WERI-Rb-1 (cell line): Measurements from ENCODE around the gene HSPA8.

Source experiments
- DNase-seq: peaks from one replicate; pipeline ENCODE4 v3.0.0-alpha.2; 2020
- H3K27ac ChIP-seq: fragments of 250-450 bp; sonication (Bioruptor Pico); 2 replicates; pipeline ENCODE4 v1.5.1; 2020; ENCODE audit warnings: mild to moderate bottlenecking, moderate library complexity
- H3K27me3 ChIP-seq: fragments of 250-450 bp; sonication (Bioruptor Pico); 2 replicates; pipeline ENCODE4 v1.5.1; 2021; ENCODE audit warnings: mild to moderate bottlenecking, low read depth, moderate library complexity; ENCODE audit not compliant: insufficient read depth, severe bottlenecking
- H3K36me3 ChIP-seq: fragments of 250-450 bp; sonication (Bioruptor Pico); 2 replicates; pipeline ENCODE4 v1.5.1; 2020; ENCODE audit warnings: mild to moderate bottlenecking, moderate library complexity
- H3K4me3 ChIP-seq: 2 replicates; pipeline ENCODE4 v1.5.1; 2011; ENCODE audit warnings: low read depth, mild to moderate bottlenecking, control low read depth, low read length
- H3K9me3 ChIP-seq: fragments of 250-450 bp; sonication (Bioruptor Pico); 2 replicates; pipeline ENCODE4 v1.5.1; 2021; ENCODE audit warnings: mild to moderate bottlenecking, moderate library complexity; ENCODE audit not compliant: severe bottlenecking
- TF ChIP-seq, protein P1 (sequence below): IDR thresholded peaks from 2 replicates; pipeline ENCODE4 v1.5.1; 2011; ENCODE audit warnings: low read depth, mild to moderate bottlenecking, control low read depth, inconsistent platforms, low read length

Gene HSPA8

DNA sequence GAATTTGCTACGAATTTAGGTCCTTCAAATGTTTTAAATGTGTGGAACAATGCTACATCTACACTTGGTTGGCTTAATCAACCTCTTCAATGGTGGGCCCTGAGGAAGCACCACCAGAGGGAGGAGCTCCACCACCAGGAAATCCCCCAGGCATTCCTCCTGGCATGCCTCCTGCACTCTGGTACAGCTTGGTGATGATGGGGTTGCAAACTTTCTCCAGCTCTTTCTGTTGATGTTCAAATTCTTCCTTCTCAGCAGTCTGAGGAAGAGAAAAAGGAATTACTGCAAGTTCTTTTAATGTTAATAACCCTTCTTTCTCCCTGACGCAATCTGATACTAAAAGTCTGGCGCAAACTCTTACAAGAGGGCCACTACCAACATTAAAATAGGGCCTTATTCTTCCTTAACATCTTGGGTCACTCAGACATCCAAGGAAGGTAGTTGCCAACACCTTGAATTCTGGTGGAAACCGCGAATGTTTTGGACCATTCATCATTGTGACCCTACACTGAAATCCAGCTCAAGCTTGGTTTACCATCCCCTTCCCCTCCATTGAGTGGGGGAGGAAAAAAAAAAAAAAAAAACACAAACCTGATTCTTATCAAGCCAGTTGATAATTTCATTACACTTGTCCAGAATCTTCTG, 4.2 kb downstream of the HSPA8 start:
- Histone ChIP-seq H3K27me3 (no peaks in the 10 kb centered on the region), H3K9me3 (no peaks in the 10 kb centered on the region), H3K4me3 (no peak overlapping the region), H3K36me3 (peaks cover 90% of the 10 kb centered on the region), H3K27ac (no peak overlapping the region)
- DNase-seq = no peak
- TF ChIP-seq, protein P1, sequence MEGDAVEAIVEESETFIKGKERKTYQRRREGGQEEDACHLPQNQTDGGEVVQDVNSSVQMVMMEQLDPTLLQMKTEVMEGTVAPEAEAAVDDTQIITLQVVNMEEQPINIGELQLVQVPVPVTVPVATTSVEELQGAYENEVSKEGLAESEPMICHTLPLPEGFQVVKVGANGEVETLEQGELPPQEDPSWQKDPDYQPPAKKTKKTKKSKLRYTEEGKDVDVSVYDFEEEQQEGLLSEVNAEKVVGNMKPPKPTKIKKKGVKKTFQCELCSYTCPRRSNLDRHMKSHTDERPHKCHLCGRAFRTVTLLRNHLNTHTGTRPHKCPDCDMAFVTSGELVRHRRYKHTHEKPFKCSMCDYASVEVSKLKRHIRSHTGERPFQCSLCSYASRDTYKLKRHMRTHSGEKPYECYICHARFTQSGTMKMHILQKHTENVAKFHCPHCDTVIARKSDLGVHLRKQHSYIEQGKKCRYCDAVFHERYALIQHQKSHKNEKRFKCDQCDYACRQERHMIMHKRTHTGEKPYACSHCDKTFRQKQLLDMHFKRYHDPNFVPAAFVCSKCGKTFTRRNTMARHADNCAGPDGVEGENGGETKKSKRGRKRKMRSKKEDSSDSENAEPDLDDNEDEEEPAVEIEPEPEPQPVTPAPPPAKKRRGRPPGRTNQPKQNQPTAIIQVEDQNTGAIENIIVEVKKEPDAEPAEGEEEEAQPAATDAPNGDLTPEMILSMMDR = no peak

DNA sequence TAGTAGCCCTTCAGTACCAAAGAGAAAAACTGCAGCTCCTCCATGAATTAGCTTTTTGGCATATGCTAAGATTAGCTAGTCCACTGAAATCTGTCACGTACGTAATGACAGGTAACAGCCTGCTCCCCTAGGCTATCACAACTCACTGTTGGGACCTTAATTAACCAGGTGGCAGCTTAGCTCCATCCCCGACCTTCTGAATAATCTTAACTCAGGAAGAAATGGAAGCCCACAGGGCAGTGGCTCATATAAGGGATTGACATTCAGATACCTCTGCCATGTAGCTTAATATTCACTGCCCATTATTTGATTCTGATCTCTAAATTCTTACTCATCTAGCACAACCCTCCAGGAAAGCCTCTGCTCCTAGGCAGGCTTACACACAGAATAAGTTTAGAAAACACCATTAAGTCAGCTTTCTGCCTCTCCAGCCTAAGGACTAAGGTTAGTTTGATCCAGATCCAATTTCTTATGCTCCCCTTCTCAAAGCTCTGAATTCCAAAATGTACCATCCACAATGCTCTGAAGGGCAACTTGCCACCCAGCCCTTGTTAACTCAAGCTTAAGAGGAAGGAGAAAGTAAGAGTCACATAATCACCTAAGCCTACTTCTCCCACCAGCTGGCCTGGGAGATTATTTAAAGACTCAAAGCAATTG, 5.0 kb downstream of the HSPA8 start:
- peaks cover 92% of the 10 kb centered on the region for H3K36me3 ChIP-seq
- no peak overlapping the region for H3K4me3 ChIP-seq

DNA sequence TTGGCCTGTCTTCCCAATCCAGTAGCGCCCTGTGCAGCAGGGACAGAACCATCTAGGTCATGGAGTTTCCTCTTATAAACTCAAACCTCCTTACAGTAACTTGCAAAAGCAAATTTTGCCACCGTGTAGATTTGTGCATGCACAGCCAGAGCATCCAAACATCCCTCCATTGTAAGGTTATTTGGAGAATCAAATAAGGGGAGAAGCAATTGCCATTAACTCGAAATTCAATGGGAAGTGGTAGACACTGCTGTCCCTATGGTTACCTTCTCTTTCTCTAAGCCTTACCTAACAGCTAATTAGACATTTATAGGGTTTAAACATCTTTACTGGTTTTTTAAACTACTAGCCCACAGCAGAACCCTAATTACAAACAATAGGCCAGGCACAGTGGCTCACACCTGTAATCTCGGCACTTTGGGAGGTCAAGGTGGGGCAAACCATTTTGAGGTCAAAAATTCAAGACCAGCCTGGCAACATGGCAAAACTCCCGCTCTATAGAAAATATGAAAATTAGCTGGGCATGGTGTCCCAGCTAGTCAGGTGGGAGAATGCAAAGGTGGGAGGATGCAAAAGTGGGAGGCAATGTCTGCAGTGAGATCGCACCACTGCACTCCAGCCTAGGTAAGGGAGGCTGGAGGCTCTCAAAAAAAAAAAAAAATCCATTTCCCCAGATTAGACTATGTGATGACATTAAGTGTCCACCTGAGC, 6.6 kb downstream of the HSPA8 start:
- TF ChIP-seq, protein P1 = no peak
- Histone ChIP-seq H3K4me3 (no peak overlapping the region), H3K27me3 (no peaks in the 10 kb centered on the region), H3K9me3 (no peaks in the 10 kb centered on the region), H3K27ac (no peak overlapping the region), H3K36me3 (peaks cover 76% of the 10 kb centered on the region)
- DNase-seq = no peak

More for the DNA sequence above, 5.0 kb downstream of the HSPA8 start:
- Histone ChIP-seq H3K27ac (peak overlapping the region; percentile 20; the same call in 1 of the 2 replicates), H3K27me3 (no peaks in the 10 kb centered on the region), H3K9me3 (no peaks in the 10 kb centered on the region)
- TF ChIP-seq, protein P1 = no peak
- peak; percentile 38 for DNase-seq

DNA sequence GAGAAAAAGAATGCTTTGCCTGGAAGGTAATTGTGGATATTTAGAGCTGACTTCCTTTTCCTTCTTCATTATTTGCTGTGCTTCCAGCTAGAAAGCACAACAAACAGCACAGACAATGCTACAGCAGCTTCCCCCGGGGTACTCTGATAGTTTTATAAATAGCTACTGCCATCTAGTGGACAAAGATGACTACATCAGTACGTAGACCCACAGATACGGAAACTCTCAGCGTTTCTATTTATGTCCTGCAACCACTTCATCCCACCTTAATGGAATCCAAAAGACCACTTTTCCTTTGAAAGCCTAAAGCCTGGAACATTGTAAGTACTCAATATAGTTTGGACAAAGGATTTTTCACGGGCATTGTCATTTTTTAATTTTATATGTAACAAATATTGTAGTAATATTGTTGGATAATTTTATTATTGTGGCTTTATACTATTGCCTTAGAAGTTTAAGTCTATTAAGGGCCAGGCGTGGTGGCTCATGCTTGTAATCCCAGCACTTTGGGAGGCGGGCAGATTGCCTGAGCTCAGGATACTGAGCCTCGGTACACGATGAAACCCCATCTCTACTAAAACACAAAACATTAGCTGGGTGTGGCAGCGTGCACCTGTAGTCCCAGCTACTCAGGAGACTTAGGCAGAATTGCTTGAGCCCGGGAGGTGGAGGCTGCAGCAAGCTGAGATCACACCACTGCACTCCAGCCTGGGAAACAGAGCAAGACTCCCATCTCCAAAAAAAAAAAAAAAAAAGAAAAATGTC, 7.5 kb downstream of the HSPA8 start:
- no peaks in the 10 kb centered on the region for H3K27me3 ChIP-seq
- H3K9me3 ChIP-seq = no peaks in the 10 kb centered on the region
- no peak overlapping the region; the same call in 1 of the 2 replicates for H3K27ac ChIP-seq
- peak; percentile 23 for DNase-seq
- TF ChIP-seq, protein P1 = peak; percentile 60
- no peak overlapping the region for H3K4me3 ChIP-seq
- peaks cover 68% of the 10 kb centered on the region for H3K36me3 ChIP-seq

DNA sequence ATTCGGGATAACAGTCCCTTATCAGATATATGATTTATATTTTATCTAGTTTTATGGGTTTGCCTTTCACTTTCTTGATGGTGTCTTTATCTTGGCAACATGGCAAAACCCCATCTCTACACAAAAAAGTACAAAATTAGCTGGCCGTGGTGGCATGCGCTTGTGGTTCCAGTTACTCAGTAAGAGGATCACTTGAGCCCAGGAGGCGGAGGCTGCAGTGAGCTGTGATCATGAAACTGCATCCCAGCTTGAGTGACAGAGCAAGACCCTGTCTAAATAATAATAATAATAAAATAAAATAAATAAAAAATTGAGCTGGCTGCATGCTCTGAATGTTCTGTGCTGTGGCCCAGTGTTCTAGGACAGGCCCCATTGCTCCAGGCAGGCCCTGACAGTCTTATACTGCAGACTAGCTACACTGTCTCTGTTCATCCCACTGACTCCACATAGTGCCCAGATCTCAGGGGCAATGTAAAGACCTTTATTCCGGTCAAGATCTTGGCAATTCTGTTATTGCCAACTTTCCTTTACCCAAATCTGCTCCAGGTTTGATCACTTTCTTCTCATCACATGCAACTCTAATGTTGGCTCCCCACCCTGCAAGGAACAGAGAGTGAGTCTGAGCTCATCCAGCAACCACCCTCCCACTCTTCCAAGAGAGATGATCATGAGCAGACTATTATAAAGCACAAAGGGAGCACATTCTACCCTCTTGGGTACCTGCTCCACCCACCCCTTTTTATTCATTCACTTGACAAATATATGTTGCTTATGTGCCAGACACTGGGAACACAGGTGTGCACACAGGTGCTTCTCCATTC, 8.8 kb downstream of the HSPA8 start:
- H3K36me3 ChIP-seq = peaks cover 54% of the 10 kb centered on the region
- H3K27ac ChIP-seq = no peak overlapping the region
- no peaks in the 10 kb centered on the region for H3K27me3 ChIP-seq
- H3K4me3 ChIP-seq = no peak overlapping the region
- no peak for DNase-seq
- TF ChIP-seq, protein P1 = no peak
- no peaks in the 10 kb centered on the region for H3K9me3 ChIP-seq
